HAP-1 (cell line): ENCODE data around the gene PGRMC2.

Experiments
- DNase-seq, 2 experiments: peaks; one replicate each; pipeline ENCODE4 v3.0.0-alpha.2; 2016 to 2020; ENCODE audit warnings: low spot score in 2 of 2
- H3K27me3 ChIP-seq: fragments of 250-450 bp; sonication (Bioruptor Pico); 2 replicates; pipeline ENCODE4 v1.5.1; 2020; ENCODE audit warnings: low read depth, mild to moderate bottlenecking, moderate library complexity
- H3K36me3 ChIP-seq: fragments of 250-450 bp; sonication (Bioruptor Pico); replicated peaks from 2 replicates; pipeline ENCODE4 v1.5.1; 2020; ENCODE audit warnings: mild to moderate bottlenecking
- H3K4me1 ChIP-seq: fragments of 250-450 bp; sonication (Bioruptor Pico); 2 replicates; pipeline ENCODE4 v1.5.1; 2020; ENCODE audit warnings: mild to moderate bottlenecking
- H3K4me3 ChIP-seq: fragments of 250-450 bp; sonication (Bioruptor Pico); 2 replicates; pipeline ENCODE4 v1.5.1; 2020; ENCODE audit warnings: mild to moderate bottlenecking, moderate library complexity
- H3K9me3 ChIP-seq: fragments of 250-450 bp; sonication (Bioruptor Pico); 2 replicates; pipeline ENCODE4 v1.5.1; 2020; ENCODE audit warnings: mild to moderate bottlenecking, moderate library complexity
- in situ Hi-C: fragments of 300-500 bp; cut with MboI; formaldehyde crosslinking; loops from 3 replicates; pipeline ENCODE4 v1.14.3; 2020; ENCODE audit warnings: low sequenced_read_pairs, inconsistent platforms, mixed read lengths

Gene PGRMC2

GRCh38 chr4:128290526-128290925 lies 2.9 kb upstream of the PGRMC2 start:
- in situ Hi-C loops: no loop called here
- DNase-seq: no peak
- Histone ChIP-seq H3K27me3 (no peaks in the 10 kb centered on the region), H3K36me3 (no peaks in the 10 kb centered on the region), H3K4me3 (no peak overlapping the region), H3K9me3 (no peaks in the 10 kb centered on the region; the same call in 1 of the 2 replicates), H3K4me1 (peaks cover 9% of the 10 kb centered on the region)

- Histone ChIP-seq H3K4me3 (no peak overlapping the region), H3K36me3 (no peaks in the 10 kb centered on the region), H3K4me1 (peaks cover 13% of the 10 kb centered on the region), H3K27me3 (no peaks in the 10 kb centered on the region), H3K9me3 (no peaks in the 10 kb centered on the region; the same call in 1 of the 2 replicates)
- DNase-seq: no peak
- in situ Hi-C loops: no loop called here
Measured at GRCh38 chr4:128289523-128290158, 2.0 kb upstream of the PGRMC2 start.

- Histone ChIP-seq H3K4me1 (peaks cover 14% of the 10 kb centered on the region), H3K4me3 (peak overlapping the region; percentile 61), H3K36me3 (no peaks in the 10 kb centered on the region), H3K27me3 (no peaks in the 10 kb centered on the region), H3K9me3 (no peaks in the 10 kb centered on the region; the same call in 1 of the 2 replicates)
- in situ Hi-C loops: no loop called here
- peak in 1 of 2 experiments; percentile 6 for DNase-seq
Measured at GRCh38 chr4:128288689-128289106, 1.1 kb upstream of the PGRMC2 start.

DNA sequence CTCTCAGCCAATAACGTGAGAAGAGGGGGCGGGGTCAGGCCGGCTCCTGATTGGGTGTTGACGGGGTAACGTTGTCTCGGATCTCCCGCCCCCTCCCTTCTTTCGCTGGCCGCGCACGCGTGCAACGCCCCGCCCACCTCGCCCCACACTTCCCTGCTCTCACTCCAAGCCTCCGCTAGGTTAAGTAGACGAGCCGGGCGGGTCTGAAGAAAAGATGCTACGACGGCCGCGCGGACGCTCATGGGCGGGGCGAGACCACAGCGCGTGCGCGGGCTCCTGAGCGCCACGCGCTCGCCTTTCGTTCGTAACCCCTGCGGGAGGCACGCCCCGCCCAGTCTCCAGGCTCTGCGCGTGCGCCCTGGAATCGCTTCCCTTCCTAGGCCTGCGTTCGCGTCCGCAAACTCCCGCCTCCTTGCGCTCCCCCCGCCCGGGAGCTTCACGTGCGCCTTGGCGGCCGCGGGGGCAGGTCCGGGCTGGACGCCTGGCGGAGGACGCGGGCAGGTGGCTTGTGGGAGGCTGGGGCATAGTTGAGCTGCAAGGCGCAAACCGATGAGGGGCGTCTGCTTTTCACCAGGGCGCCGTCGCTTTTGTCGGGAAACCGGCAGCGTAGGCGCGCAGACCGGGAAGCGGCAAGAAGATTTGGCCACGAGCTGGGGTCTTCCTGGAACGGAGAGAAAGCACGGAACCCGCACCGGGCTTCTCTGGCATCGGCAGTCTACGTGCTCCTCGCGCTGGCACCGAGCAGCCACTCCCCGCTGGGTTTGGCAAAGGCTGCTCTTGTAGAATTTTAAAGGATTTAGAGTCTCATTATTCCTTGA lies 467 bp upstream of the PGRMC2 start:
- in situ Hi-C loops: no loop called here

GRCh38 chr4:128286474-128287058 lies 1.0 kb downstream of the PGRMC2 start:
- in situ Hi-C loops: no loop called here
- Histone ChIP-seq H3K4me3 (peak overlapping the region; percentile 61), H3K36me3 (no peaks in the 10 kb centered on the region), H3K9me3 (no peaks in the 10 kb centered on the region), H3K27me3 (no peaks in the 10 kb centered on the region), H3K4me1 (peaks cover 14% of the 10 kb centered on the region)
- DNase-seq: peak; percentile 37 to 67

More for the DNA sequence above, 467 bp upstream of the PGRMC2 start:
- Histone ChIP-seq H3K4me1 (peaks cover 14% of the 10 kb centered on the region), H3K27me3 (no peaks in the 10 kb centered on the region), H3K36me3 (no peaks in the 10 kb centered on the region), H3K4me3 (peak overlapping the region; percentile 61), H3K9me3 (no peaks in the 10 kb centered on the region; the same call in 1 of the 2 replicates)
- DNase-seq: peak; percentile 99 to 100

- H3K36me3 ChIP-seq: 0 out of 2 replicates have a peak, but pooled peaks cover 2% of the 10 kb centered on the region
- in situ Hi-C loops: no loop called here
- H3K27me3 ChIP-seq: no peaks in the 10 kb centered on the region
- H3K9me3 ChIP-seq: no peaks in the 10 kb centered on the region
- peak overlapping the region; percentile 61 for H3K4me3 ChIP-seq
- no peak for DNase-seq
- H3K4me1 ChIP-seq: peaks cover 14% of the 10 kb centered on the region
Measured at GRCh38 chr4:128285085-128285997, 2.3 kb downstream of the PGRMC2 start.

DNA sequence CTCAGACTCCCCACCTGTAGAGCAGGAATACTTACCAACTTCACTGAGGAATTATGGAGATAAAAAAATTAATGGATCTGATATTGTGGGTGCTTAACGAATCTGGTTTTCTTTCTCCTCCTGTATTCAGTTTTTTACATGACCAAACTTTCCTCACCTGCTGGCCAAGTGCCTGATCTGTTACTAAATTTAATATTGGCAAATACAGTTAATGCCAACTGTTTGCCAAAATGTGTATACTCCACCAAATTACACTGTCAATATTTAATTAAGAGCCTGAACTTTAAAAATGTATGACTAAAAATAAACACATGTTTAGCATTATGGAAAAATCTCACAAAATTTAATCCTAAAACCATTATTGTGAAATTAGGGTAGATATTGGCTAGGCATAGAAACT lies 3.3 kb downstream of the PGRMC2 start:
- in situ Hi-C loops: no loop called here
- H3K9me3 ChIP-seq: no peaks in the 10 kb centered on the region
- no peak for DNase-seq
- H3K4me1 ChIP-seq: peaks cover 14% of the 10 kb centered on the region
- H3K36me3 ChIP-seq: 0 out of 2 replicates have a peak, but pooled peaks cover 6% of the 10 kb centered on the region
- H3K27me3 ChIP-seq: no peaks in the 10 kb centered on the region
- no peak overlapping the region; the same call in 1 of the 2 replicates for H3K4me3 ChIP-seq

GRCh38 chr4:128283071-128283470 lies 4.5 kb downstream of the PGRMC2 start:
- in situ Hi-C loops: no loop called here
- peaks cover 5% of the 10 kb centered on the region; the same call in 1 of the 2 replicates for H3K4me1 ChIP-seq
- no peaks in the 10 kb centered on the region for H3K9me3 ChIP-seq
- H3K4me3 ChIP-seq: no peak overlapping the region
- H3K36me3 ChIP-seq: 0 out of 2 replicates have a peak, but pooled peaks cover 6% of the 10 kb centered on the region
- no peak for DNase-seq
- H3K27me3 ChIP-seq: no peaks in the 10 kb centered on the region

GRCh38 chr4:128282516-128282915 lies 5.1 kb downstream of the PGRMC2 start:
- in situ Hi-C loops: no loop called here
- Histone ChIP-seq H3K4me3 (no peak overlapping the region), H3K4me1 (peaks cover 5% of the 10 kb centered on the region; the same call in 1 of the 2 replicates), H3K27me3 (no peaks in the 10 kb centered on the region), H3K36me3 (0 out of 2 replicates have a peak, but pooled peaks cover 6% of the 10 kb centered on the region), H3K9me3 (no peaks in the 10 kb centered on the region)
- no peak for DNase-seq

GRCh38 chr4:128281354-128281753 lies 6.3 kb downstream of the PGRMC2 start:
- DNase-seq: no peak
- H3K36me3 ChIP-seq: 0 out of 2 replicates have a peak, but pooled peaks cover 6% of the 10 kb centered on the region
- in situ Hi-C loops: no loop called here
- H3K4me3 ChIP-seq: no peak overlapping the region
- H3K27me3 ChIP-seq: no peaks in the 10 kb centered on the region
- no peaks in the 10 kb centered on the region for H3K9me3 ChIP-seq
- peaks cover 5% of the 10 kb centered on the region; the same call in 1 of the 2 replicates for H3K4me1 ChIP-seq

- H3K36me3 ChIP-seq: 0 out of 2 replicates have a peak, but pooled peaks cover 6% of the 10 kb centered on the region
- H3K4me1 ChIP-seq: peaks cover 6% of the 10 kb centered on the region; the same call in 1 of the 2 replicates
- H3K9me3 ChIP-seq: no peaks in the 10 kb centered on the region
- DNase-seq: no peak
- no peaks in the 10 kb centered on the region for H3K27me3 ChIP-seq
- no peak overlapping the region for H3K4me3 ChIP-seq
- in situ Hi-C loops: no loop called here
Measured at GRCh38 chr4:128279624-128280225, 7.9 kb downstream of the PGRMC2 start.

DNA sequence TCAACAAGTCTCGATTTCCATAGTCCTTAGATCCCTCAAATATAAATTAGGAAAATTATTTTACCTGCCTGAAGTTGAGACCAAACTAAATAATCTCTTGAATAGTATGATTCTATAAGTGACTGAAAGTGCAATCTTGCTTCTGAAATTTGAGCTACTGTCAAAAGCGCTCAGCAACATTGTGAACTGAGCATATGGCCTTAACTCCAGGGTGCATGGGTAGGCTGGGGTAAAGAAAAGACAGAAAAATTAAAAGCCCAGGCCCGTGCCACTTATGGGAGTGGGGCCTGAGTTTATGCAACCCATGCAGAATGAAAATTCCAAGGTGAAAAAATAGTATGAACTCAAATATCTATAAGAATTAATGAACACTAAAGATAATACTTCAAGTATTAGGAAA lies 9.8 kb downstream of the PGRMC2 start:
- Histone ChIP-seq H3K36me3 (peaks cover 6% of the 10 kb centered on the region; the same call in 1 of the 2 replicates), H3K4me1 (peaks cover 4% of the 10 kb centered on the region; the same call in 1 of the 2 replicates)
- in situ Hi-C loops: no loop called here

More for the DNA sequence above, 9.8 kb downstream of the PGRMC2 start:
- H3K9me3 ChIP-seq: no peaks in the 10 kb centered on the region
- H3K4me3 ChIP-seq: no peak overlapping the region
- H3K27me3 ChIP-seq: no peaks in the 10 kb centered on the region
- DNase-seq: no peak
